Right lobe of liver (tissue), 4 donors: ENCODE measurements around the gene LCP2.

Source experiments
- POLR2A ChIP-seq: fragments of 450-650 bp; IDR thresholded peaks from one replicate; pipeline ENCODE4 v1.6.1; 2017; ENCODE audit warnings: antibody characterized with exemption, mild to moderate bottlenecking
- TF ChIP-seq, protein P1 (sequence below), 4 donors: fragments of 200-600 bp in 3 of 4; fragments of 450-650 bp in 1 of 4; IDR thresholded peaks; one replicate each; pipeline versions ENCODE4 v1.5.1 to v1.8.0; 2016 to 2022; ENCODE audit warnings: antibody characterized with exemption in 4 of 4, mild to moderate bottlenecking in 2 of 4
- donor health status: DM: no; HTN: no; CAD: no.
- donor health status: DM: no; HTN: no; CAD: no.
- donor health status: DM: no; HTN: yes; CAD: no.

DNA sequence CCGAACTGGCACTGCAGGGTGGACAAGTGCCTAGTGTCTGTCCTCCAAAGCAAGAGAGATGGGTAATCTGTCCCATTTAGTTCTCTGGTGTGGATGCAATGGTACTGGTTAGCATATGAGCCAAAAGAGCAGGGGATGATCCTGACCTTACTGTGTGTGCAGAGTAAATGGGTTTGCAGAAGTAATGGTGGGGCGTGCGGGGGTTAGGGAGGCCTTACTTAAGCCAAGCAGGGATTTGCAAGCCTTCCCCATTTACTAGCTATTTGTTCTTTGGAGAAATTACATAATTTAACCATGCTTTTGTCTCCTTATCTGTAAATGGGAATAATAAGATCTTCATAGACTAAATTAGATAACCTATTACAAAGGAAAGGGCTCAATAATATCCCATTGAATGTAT, 19.9 kb upstream of the LCP2 start:
- TF ChIP-seq, protein P1, sequence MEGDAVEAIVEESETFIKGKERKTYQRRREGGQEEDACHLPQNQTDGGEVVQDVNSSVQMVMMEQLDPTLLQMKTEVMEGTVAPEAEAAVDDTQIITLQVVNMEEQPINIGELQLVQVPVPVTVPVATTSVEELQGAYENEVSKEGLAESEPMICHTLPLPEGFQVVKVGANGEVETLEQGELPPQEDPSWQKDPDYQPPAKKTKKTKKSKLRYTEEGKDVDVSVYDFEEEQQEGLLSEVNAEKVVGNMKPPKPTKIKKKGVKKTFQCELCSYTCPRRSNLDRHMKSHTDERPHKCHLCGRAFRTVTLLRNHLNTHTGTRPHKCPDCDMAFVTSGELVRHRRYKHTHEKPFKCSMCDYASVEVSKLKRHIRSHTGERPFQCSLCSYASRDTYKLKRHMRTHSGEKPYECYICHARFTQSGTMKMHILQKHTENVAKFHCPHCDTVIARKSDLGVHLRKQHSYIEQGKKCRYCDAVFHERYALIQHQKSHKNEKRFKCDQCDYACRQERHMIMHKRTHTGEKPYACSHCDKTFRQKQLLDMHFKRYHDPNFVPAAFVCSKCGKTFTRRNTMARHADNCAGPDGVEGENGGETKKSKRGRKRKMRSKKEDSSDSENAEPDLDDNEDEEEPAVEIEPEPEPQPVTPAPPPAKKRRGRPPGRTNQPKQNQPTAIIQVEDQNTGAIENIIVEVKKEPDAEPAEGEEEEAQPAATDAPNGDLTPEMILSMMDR (IDR thresholded peaks at IDR 0.05) = no peak
- TF ChIP-seq POLR2A = no peak
